ENCODE data around the gene AZU1. TPM values are rescaled to one million over a fixed set of nuclear protein-coding genes. Genes with fewer than 3 reads are reported as not detected.

The AZU1 gene, protein sequence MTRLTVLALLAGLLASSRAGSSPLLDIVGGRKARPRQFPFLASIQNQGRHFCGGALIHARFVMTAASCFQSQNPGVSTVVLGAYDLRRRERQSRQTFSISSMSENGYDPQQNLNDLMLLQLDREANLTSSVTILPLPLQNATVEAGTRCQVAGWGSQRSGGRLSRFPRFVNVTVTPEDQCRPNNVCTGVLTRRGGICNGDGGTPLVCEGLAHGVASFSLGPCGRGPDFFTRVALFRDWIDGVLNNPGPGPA
- total RNA-seq (6.1 TPM), polyA plus RNA-seq (5.7 TPM)
- long read RNA-seq, donor 1: 0 reads
- long read RNA-seq, donor 2, transcript AZU1-201 (5 exons, 908 nt): major isoform, 7 of 7 reads
- long read RNA-seq, donor 2, partial matches to known transcripts: 0 of 7 reads
- long read RNA-seq, donor 2, other reads (novel, unspliced or antisense): 0 of 7 reads
- long read RNA-seq, donor 3, partial matches to known transcripts: 0 of 1 reads
- long read RNA-seq, donor 3, other reads (novel, unspliced or antisense): 0 of 1 reads
- long read RNA-seq, donor 4, partial matches to known transcripts: 0 of 1 reads
- long read RNA-seq, donor 4, other reads (novel, unspliced or antisense): 0 of 1 reads
- long read RNA-seq, donor 5, transcript AZU1-201 (5 exons, 908 nt): major isoform, 6 of 6 reads
- long read RNA-seq, donor 5, partial matches to known transcripts: 0 of 6 reads
- long read RNA-seq, donor 5, other reads (novel, unspliced or antisense): 0 of 6 reads
- long read RNA-seq, donor 6, partial matches to known transcripts: 0 of 3 reads
- long read RNA-seq, donor 6, other reads (novel, unspliced or antisense): 0 of 3 reads
- long read RNA-seq, donor 7, partial matches to known transcripts: 0 of 2 reads
- long read RNA-seq, donor 7, other reads (novel, unspliced or antisense): 0 of 2 reads
- long read RNA-seq, donor 8, partial matches to known transcripts: 0 of 2 reads
- long read RNA-seq, donor 8, other reads (novel, unspliced or antisense): 0 of 2 reads
- long read RNA-seq, donor 9, partial matches to known transcripts: 0 of 1 reads
- long read RNA-seq, donor 9, other reads (novel, unspliced or antisense): 0 of 1 reads
- long read RNA-seq, donor 10, partial matches to known transcripts: 0 of 3 reads
- long read RNA-seq, donor 10, other reads (novel, unspliced or antisense): 0 of 3 reads

DNA sequence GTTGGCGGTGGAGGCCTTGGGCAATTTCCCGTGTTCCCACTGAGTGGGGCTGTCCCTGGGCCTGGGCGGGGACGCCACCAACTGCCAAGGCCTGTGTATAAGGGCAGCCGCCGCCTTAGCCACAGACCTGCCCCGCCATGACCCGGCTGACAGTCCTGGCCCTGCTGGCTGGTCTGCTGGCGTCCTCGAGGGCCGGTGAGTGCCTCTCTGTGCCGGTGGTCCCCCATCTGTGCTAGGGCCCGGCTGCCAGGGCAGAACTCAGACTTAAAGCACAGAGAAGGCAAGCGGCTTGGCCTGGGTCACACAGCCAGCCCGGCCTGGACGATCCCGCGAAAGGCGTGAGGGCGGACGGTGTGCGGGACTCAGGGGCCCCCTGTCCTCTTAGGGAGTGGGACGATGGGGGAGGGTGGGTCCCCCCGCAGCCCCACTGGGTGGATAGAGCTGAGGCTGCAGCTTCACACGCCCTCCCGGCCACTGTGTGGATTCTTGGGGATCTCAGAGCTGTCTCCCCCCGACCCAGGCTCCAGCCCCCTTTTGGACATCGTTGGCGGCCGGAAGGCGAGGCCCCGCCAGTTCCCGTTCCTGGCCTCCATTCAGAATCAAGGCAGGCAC lies at the start of gene AZU1:
Gene AZU1, plus strand, starts transcription at position 128 of the 612 bp plus-strand sequence. Its CDS starts 10 bp downstream, at position 138.
- Histone ChIP-seq H3K27ac (ENCODE audit: low read depth in 1 of 2, low read length in 1 of 2) (no peak within 1 kb of the TSS), H3K27me3 (ENCODE audit: control insufficient read depth in 2 of 2, insufficient read depth in 1 of 2, low read length in 1 of 2) (peaks cover 11 to 65% of the 10 kb centered on the region in 2 donors), H3K9me3 (ENCODE audit: control insufficient read depth in 2 of 2, insufficient read depth in 1 of 2, low read length in 1 of 2) (no peaks in the 10 kb centered on the region), H3K4me1 (ENCODE audit: control insufficient read depth in 2 of 2, insufficient read depth in 2 of 2, low read length in 2 of 2) (no peaks in the 10 kb centered on the region), H3K4me3 (ENCODE audit: low read length in 2 of 2) (no peak within 1 kb of the TSS), H3K36me3 (ENCODE audit: control insufficient read depth in 2 of 2, insufficient read depth in 2 of 2, low read length in 1 of 2) (no peaks in the 10 kb centered on the region)
- DNase-seq (ENCODE audit: low read depth in 6 of 9, low spot score in 9 of 9): no peak
- 87% methylated on average over 33 of the region's 33 CpGs for WGBS

DNA sequence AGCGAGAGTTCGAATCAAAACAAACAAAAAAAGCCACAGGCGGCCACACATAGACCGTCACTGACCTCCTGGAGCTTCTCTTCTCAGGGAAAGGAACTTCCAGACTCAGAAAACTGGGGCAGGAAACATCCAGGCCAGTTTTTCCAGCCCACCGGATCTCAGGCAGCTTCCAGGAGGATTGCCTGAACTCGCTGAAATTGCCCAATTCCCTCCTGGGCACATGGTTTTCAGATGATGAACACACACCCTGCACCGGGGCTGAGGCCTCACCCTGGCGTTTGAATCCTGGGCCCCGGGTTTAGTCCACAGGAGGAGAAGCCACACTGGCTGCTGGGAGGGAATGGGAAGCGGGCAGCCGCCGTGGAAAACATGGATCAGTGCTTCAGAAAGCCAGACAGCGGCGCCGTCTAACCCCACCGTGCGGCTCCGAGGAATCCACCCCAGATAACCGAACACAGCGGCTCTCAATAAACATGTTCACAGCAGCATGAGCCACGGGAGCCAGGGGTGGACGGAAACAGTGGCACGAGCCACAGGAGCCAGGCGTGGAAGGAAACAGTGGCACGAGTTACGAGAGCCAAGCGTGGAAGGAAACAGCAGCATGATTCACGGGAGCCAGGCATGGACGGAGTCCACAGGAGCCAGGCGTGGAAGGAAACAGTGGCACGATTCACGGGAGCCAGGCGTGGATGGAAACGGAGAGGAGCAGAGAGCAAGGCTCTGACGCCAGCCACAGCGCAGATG lies 48.6 kb upstream of the AZU1 start:
- no peaks in the 10 kb centered on the region for H3K36me3 ChIP-seq (ENCODE audit: control insufficient read depth in 2 of 2, insufficient read depth in 2 of 2, low read length in 1 of 2)
- WGBS: 86% methylated on average over 36 of the region's 36 CpGs
- peaks cover 0 to 2% of the 10 kb centered on the region in 2 donors for H3K4me1 ChIP-seq (ENCODE audit: control insufficient read depth in 2 of 2, insufficient read depth in 2 of 2, low read length in 2 of 2)
- no peaks in the 10 kb centered on the region for H3K9me3 ChIP-seq (ENCODE audit: control insufficient read depth in 2 of 2, insufficient read depth in 1 of 2, low read length in 1 of 2)
- no peak overlapping the region for H3K4me3 ChIP-seq (ENCODE audit: low read length in 2 of 2)
- H3K27ac ChIP-seq (ENCODE audit: low read depth in 1 of 2, low read length in 1 of 2): peak overlapping the region in 1 of 2 donors; percentile 27
- peaks cover 6 to 34% of the 10 kb centered on the region in 2 donors for H3K27me3 ChIP-seq (ENCODE audit: control insufficient read depth in 2 of 2, insufficient read depth in 1 of 2, low read length in 1 of 2)
- DNase-seq (ENCODE audit: low read depth in 6 of 9, low spot score in 9 of 9): no peak

DNA sequence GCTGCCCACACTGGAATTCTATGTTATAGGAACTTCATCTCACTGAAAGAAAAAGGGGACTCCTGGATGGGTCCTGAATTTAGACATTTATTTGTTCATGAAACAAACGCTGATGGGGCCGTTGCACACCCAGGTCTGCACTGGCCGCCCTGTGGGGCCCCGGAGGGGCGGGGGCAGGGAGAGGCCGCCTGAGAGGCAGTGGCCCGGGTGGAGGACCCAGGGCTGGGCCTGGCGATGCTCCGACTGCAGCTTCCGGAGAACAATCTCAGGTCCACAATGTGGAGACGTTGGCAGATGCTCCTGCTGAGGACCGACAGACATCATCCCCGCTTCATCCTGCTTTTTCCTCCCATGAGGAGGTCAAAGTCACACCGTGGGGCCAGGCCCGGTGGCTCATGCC lies 46.7 kb upstream of the AZU1 start:
- no peak for DNase-seq (ENCODE audit: low read depth in 6 of 9, low spot score in 9 of 9)
- Histone ChIP-seq H3K27ac (ENCODE audit: low read depth in 1 of 2, low read length in 1 of 2) (no peak overlapping the region), H3K4me3 (ENCODE audit: low read length in 2 of 2) (no peak overlapping the region), H3K36me3 (ENCODE audit: control insufficient read depth in 2 of 2, insufficient read depth in 2 of 2, low read length in 1 of 2) (no peaks in the 10 kb centered on the region), H3K9me3 (ENCODE audit: control insufficient read depth in 2 of 2, insufficient read depth in 1 of 2, low read length in 1 of 2) (no peaks in the 10 kb centered on the region), H3K27me3 (ENCODE audit: control insufficient read depth in 2 of 2, insufficient read depth in 1 of 2, low read length in 1 of 2) (peaks cover 3 to 34% of the 10 kb centered on the region in 2 donors), H3K4me1 (ENCODE audit: control insufficient read depth in 2 of 2, insufficient read depth in 2 of 2, low read length in 2 of 2) (peaks cover 0 to 2% of the 10 kb centered on the region in 2 donors)
- WGBS: 95% methylated on average over 15 of the region's 15 CpGs

DNA sequence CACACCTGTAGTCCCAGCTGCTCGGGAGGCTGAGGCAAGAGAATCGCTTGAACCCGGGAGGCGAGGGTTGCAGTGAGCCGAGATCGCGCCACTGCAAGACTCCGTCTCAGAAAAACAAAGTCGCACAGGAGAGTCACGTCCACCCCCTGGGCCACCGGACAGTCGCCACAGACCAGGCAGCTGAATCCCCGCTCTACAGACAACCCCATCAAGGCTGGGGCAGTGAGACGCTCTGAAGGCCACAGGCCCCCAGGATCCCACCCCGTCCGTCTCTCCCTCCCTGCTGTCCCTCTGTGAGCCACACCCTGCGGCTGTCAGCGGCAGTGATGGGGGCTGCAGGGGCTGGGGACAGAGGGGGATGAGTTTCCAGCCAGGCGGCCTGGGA lies 45.8 kb upstream of the AZU1 start:
- Histone ChIP-seq H3K4me1 (ENCODE audit: control insufficient read depth in 2 of 2, insufficient read depth in 2 of 2, low read length in 2 of 2) (peaks cover 0 to 2% of the 10 kb centered on the region in 2 donors), H3K27ac (ENCODE audit: low read depth in 1 of 2, low read length in 1 of 2) (no peak overlapping the region), H3K9me3 (ENCODE audit: control insufficient read depth in 2 of 2, insufficient read depth in 1 of 2, low read length in 1 of 2) (no peaks in the 10 kb centered on the region), H3K36me3 (ENCODE audit: control insufficient read depth in 2 of 2, insufficient read depth in 2 of 2, low read length in 1 of 2) (no peaks in the 10 kb centered on the region), H3K4me3 (ENCODE audit: low read length in 2 of 2) (no peak overlapping the region), H3K27me3 (ENCODE audit: control insufficient read depth in 2 of 2, insufficient read depth in 1 of 2, low read length in 1 of 2) (peaks cover 3 to 34% of the 10 kb centered on the region in 2 donors)
- WGBS: 96% methylated on average over 19 of the region's 19 CpGs
- DNase-seq (ENCODE audit: low read depth in 6 of 9, low spot score in 9 of 9): no peak

DNA sequence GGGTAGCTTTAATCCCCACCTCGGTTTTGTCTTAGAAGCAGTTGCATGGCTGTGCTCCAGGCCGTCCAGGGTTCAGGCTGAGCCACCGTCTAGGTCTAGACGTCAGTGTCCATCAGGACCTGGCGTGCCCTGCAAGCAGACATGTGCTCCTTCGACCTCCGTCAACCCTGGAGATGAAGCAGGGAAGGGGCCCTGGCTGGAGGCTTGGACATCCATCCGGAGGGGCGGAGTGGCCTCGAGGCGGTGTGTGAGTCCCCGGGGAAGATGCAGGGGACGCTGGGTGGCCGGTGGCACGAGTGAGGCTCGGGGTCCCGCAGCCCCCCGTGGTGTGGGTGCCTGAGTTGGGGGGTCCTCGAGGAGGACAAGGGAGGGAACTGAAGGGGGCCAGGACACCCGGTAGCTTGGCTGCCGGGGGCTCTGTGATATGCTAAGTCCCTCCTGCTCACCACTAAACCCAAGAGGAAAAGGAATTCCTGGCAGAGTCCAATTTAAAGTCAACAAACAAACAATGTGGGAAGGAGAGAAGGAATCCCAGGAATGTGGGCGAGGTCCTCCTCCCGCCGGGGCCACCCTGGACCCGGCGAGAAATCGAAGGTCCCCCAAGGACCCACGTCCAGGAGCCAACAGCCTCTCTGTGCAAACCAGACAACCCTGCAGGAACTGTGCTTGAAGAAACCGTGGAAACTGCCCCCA lies 45.3 kb upstream of the AZU1 start:
- WGBS: 84% methylated on average over 29 of the region's 29 CpGs
- Histone ChIP-seq H3K4me3 (ENCODE audit: low read length in 2 of 2) (no peak overlapping the region), H3K27me3 (ENCODE audit: control insufficient read depth in 2 of 2, insufficient read depth in 1 of 2, low read length in 1 of 2) (peaks cover 3 to 34% of the 10 kb centered on the region in 2 donors), H3K4me1 (ENCODE audit: control insufficient read depth in 2 of 2, insufficient read depth in 2 of 2, low read length in 2 of 2) (peaks cover 0 to 2% of the 10 kb centered on the region in 2 donors), H3K27ac (ENCODE audit: low read depth in 1 of 2, low read length in 1 of 2) (no peak overlapping the region), H3K36me3 (ENCODE audit: control insufficient read depth in 2 of 2, insufficient read depth in 2 of 2, low read length in 1 of 2) (no peaks in the 10 kb centered on the region), H3K9me3 (ENCODE audit: control insufficient read depth in 2 of 2, insufficient read depth in 1 of 2, low read length in 1 of 2) (no peaks in the 10 kb centered on the region)
- no peak for DNase-seq (ENCODE audit: low read depth in 6 of 9, low spot score in 9 of 9)

DNA sequence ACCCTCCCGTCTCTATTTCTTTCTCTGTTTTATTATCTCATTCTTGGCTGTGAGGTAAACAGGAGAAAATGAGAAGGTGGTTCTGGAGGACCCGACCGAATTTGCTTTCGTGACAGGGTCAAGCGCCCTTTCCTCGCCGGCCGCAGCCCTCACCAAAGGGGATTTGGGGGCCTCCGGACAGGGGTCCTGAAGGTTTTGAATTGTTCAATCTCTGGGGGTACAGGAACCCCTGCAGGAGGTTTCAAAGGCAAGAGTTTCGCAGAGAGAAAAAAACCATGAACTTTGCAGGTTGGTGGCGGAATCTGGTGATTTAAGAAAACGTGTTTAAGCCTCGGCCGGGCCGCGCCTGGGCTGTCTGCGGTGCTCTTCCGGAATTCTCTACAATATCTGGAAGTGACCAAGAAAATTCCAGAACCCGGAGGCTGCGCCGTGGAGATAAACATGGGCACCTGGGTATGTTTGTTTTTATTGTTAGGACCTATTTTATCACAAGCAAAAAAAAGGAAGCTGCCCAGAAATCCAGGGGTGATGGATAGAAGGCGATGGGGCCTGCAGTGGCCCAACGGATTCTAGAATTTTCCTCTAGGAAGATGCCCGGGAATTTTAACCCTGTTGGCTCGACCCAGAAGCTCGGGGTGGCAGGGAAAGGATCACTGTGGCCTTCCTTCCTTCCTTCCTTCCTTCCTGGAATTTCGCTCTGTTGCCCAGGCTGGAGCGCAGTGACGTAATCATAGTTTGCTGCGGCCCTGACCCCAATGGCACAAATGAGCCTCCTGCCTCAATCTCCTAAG lies 44.6 kb upstream of the AZU1 start:
- Histone ChIP-seq H3K9me3 (ENCODE audit: control insufficient read depth in 2 of 2, insufficient read depth in 1 of 2, low read length in 1 of 2) (no peaks in the 10 kb centered on the region), H3K27me3 (ENCODE audit: control insufficient read depth in 2 of 2, insufficient read depth in 1 of 2, low read length in 1 of 2) (peaks cover 3 to 32% of the 10 kb centered on the region in 2 donors), H3K4me1 (ENCODE audit: control insufficient read depth in 2 of 2, insufficient read depth in 2 of 2, low read length in 2 of 2) (peaks cover 0 to 2% of the 10 kb centered on the region in 2 donors), H3K4me3 (ENCODE audit: low read length in 2 of 2) (no peak overlapping the region), H3K27ac (ENCODE audit: low read depth in 1 of 2, low read length in 1 of 2) (no peak overlapping the region), H3K36me3 (ENCODE audit: control insufficient read depth in 2 of 2, insufficient read depth in 2 of 2, low read length in 1 of 2) (no peaks in the 10 kb centered on the region)
- WGBS: 82% methylated on average over 30 of the region's 30 CpGs
- DNase-seq (ENCODE audit: low read depth in 6 of 9, low spot score in 9 of 9): no peak

DNA sequence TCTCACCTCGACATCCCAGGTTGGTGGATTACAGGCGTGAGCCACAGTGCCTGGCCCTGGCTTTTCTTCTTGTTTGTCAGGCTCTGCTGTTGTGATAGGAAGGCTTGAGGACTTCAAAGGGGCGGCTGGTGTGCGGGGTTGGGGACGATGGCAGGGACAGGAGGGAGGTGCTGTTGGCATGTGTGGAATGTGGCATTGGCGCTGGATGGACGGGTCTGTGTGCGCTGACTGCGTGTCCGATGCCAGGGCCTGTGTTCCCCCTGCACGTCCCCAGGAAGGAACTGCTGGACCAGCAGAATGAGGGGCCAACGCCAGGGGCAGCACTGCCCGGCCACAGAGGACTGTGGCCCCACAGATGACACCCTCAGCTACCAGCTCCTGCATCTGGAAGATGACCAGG lies 43.1 kb upstream of the AZU1 start:
- Histone ChIP-seq H3K4me3 (ENCODE audit: low read length in 2 of 2) (no peak overlapping the region), H3K27me3 (ENCODE audit: control insufficient read depth in 2 of 2, insufficient read depth in 1 of 2, low read length in 1 of 2) (peaks cover 3 to 34% of the 10 kb centered on the region in 2 donors), H3K9me3 (ENCODE audit: control insufficient read depth in 2 of 2, insufficient read depth in 1 of 2, low read length in 1 of 2) (no peaks in the 10 kb centered on the region), H3K36me3 (ENCODE audit: control insufficient read depth in 2 of 2, insufficient read depth in 2 of 2, low read length in 1 of 2) (no peaks in the 10 kb centered on the region), H3K4me1 (ENCODE audit: control insufficient read depth in 2 of 2, insufficient read depth in 2 of 2, low read length in 2 of 2) (peaks cover 0 to 8% of the 10 kb centered on the region in 2 donors), H3K27ac (ENCODE audit: low read depth in 1 of 2, low read length in 1 of 2) (no peak overlapping the region)
- 96% methylated on average over 13 of the region's 13 CpGs for WGBS
- no peak for DNase-seq (ENCODE audit: low read depth in 6 of 9, low spot score in 9 of 9)
